Right lobe of liver (tissue), 4 donors: ENCODE data around the gene IGFBP2.
A peak's percentile ranks its signal among the peaks of the same experiment; 100 is the strongest.

Source experiments
- CTCF ChIP-seq, 4 donors: fragments of 200-600 bp in 3 of 4; fragments of 450-650 bp in 1 of 4; IDR thresholded peaks; one replicate each; pipeline versions ENCODE4 v1.5.1 to v1.8.0; 2016 to 2022; ENCODE audit warnings: antibody characterized with exemption in 4 of 4, mild to moderate bottlenecking in 2 of 4
- POLR2A ChIP-seq: fragments of 450-650 bp; IDR thresholded peaks from one replicate; pipeline ENCODE4 v1.6.1; 2017; ENCODE audit warnings: antibody characterized with exemption, mild to moderate bottlenecking
- donor health status: DM: no; HTN: no; CAD: no.
- donor health status: DM: no; HTN: no; CAD: no.
- donor health status: DM: no; HTN: yes; CAD: no.

DNA sequence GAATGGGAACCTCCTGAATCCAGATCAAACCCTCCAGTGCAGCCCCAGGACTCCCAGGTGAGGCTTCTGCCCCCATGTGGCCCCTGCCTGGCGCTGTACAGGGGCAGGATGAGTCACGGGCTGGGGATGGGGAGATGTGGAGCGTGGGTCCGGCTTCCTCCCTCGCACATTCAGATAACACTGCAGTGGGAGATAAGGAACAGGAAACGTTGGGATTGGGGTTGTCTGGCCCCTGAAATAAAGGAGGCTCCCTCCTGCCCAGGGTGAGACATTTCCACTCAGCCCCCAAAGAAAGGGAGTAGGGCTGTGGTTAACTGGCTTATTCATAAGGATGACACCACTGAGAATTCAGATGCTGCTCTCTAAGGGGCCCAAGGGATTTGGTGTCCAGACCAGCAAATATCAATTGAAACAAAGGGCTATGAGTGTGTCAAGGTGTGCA, 31.4 kb downstream of the IGFBP2 start:
- TF ChIP-seq CTCF (IDR thresholded peaks at IDR 0.05) = peak in 1 of 4 donors; percentile 8
- no peak for TF ChIP-seq POLR2A
